Measurements from ENCODE around the gene CSNK1D.

- TF ChIP-seq CTCF (IDR thresholded peaks at IDR 0.05) (no peak), POLR2A (IDR thresholded peaks at IDR 0.05) (no peak), EP300 (IDR thresholded peaks at IDR 0.05) (no peak)
Measured at GRCh38 chr17:82222816-82223215, 50.7 kb downstream of the CSNK1D start.

Measured in suprapubic skin (tissue), 3 donors.